HL-60/S4 (cell line): ENCODE data around the gene PTPRT.
"Not testable (repeated sequence)": the region's sequence is repeated elsewhere in the genome, so short reads cannot be mapped to it uniquely, and the experiment has no call there.

Experiments used
- in situ Hi-C: fragments of 300-500 bp; cut with MboI; formaldehyde crosslinking; loops from 2 replicates; pipeline ENCODE4 v1.14.3; 2022; ENCODE audit warnings: low sequenced_read_pairs

Gene PTPRT

GRCh38 chr20:42259389-42259788, 930.3 kb downstream of the PTPRT start:
- in situ Hi-C loops: no loop called here

- in situ Hi-C loops: no loop called here
Observed at GRCh38 chr20:42258564-42259302, 931.0 kb downstream of the PTPRT start.

GRCh38 chr20:42255821-42256220, 933.9 kb downstream of the PTPRT start:
- in situ Hi-C loops: no loop called here

GRCh38 chr20:42254673-42255072, 935.0 kb downstream of the PTPRT start:
- in situ Hi-C loops: no loop called here

GRCh38 chr20:42252116-42252515, 937.6 kb downstream of the PTPRT start:
- in situ Hi-C loops: no loop called here

- in situ Hi-C loops: no loop called here
Observed at GRCh38 chr20:42218621-42219374, 970.9 kb downstream of the PTPRT start.

- in situ Hi-C loops: no loop called here
Observed at GRCh38 chr20:42214074-42214473, 975.6 kb downstream of the PTPRT start.

GRCh38 chr20:42212391-42212790, 977.3 kb downstream of the PTPRT start:
- in situ Hi-C loops: no loop called here

- in situ Hi-C loops: not testable (repeated sequence)
Observed at GRCh38 chr20:42206557-42206956, 983.1 kb downstream of the PTPRT start.

- in situ Hi-C loops: no loop called here
Observed at GRCh38 chr20:42204109-42204660, 985.5 kb downstream of the PTPRT start.

GRCh38 chr20:42197599-42197998, 992.1 kb downstream of the PTPRT start:
- in situ Hi-C loops: no loop called here

- in situ Hi-C loops: no loop called here
Observed at GRCh38 chr20:42193119-42193518, 996.6 kb downstream of the PTPRT start.

- in situ Hi-C loops: no loop called here
Observed at GRCh38 chr20:42192321-42192720, 997.4 kb downstream of the PTPRT start.

GRCh38 chr20:42191140-42191860, 998.4 kb downstream of the PTPRT start:
- in situ Hi-C loops: no loop called here

- in situ Hi-C loops: no loop called here
Observed at GRCh38 chr20:42190084-42190483, 999.6 kb downstream of the PTPRT start.

- in situ Hi-C loops: no loop called here
Observed at GRCh38 chr20:42186337-42186736, 1003.4 kb downstream of the PTPRT start.

- in situ Hi-C loops: no loop called here
Observed at GRCh38 chr20:42183147-42183546, 1006.6 kb downstream of the PTPRT start.

GRCh38 chr20:42181064-42181463, 1008.6 kb downstream of the PTPRT start:
- in situ Hi-C loops: no loop called here

- in situ Hi-C loops: no loop called here
Observed at GRCh38 chr20:42179768-42180167, 1009.9 kb downstream of the PTPRT start.

- in situ Hi-C loops: no loop called here
Observed at GRCh38 chr20:42173440-42173839, 1016.3 kb downstream of the PTPRT start.

- in situ Hi-C loops: no loop called here
Observed at GRCh38 chr20:42164121-42164890, 1025.4 kb downstream of the PTPRT start.
